GM12892 (cell line): Measurements from ENCODE around the gene C11orf16.

Experiments used
- POLR2A ChIP-seq: IDR thresholded peaks from 2 replicates; pipeline ENCODE4 v1.6.1; 2011; ENCODE audit warnings: low read depth, low read length, control low read depth
- POLR2AphosphoS5 ChIP-seq: IDR thresholded peaks from 2 replicates; pipeline ENCODE4 v1.6.1; 2011; ENCODE audit warnings: low read depth, low read length, control low read depth
- TAF1 ChIP-seq: IDR thresholded peaks from 2 replicates; pipeline ENCODE4 v1.6.1; 2011; ENCODE audit warnings: low read depth, mild to moderate bottlenecking, control low read depth, low read length, borderline replicate concordance

DNA sequence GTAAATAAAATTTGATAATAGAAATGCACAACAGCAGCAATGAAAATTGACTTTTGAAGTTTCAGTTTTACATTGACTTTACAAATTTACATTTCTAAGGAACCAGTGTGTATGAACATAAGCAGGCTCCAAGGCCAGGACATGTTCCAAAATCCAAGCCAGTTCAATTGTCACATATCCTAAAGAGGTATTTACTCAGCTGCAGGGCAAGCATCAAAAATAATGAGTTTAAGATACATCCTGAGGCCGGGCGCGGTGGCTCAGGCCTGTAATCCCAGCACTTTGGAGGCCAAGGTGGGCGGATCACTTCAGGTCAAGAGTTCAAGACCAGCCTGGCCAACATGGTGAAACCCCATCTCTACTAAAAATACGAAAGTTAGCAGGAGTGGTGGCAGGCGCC lies 60.8 kb downstream of the C11orf16 start:
- TF ChIP-seq POLR2A: no peak
- no peak for TF ChIP-seq POLR2AphosphoS5
- no peak for TF ChIP-seq TAF1
